ENCODE data around the gene NEB. TPM values are rescaled to one million over a fixed set of nuclear protein-coding genes. Genes with fewer than 3 reads are reported as not detected.

The NEB gene
- total and polyA plus RNA-seq, 2 donors from 2014 or later, result 0.88 to 1.6 TPM

DNA sequence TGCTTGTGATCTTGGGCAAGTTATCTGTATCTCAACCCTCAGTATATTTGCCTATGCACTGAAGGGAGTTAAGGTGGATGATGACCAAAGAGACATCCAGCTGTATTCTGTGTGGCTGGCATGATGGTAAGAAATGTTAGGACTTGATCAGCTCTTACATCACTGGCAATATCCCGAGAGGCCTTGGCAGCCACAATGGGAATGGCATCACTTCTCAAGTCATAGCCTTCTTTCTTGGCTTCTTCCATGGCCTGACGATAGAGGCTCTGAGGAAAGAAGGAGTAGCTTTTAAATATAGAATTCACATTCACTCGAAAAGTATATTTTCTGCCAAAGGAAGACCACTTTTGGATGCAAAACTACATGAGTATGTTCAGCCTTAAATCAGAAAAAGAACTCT is 113.5 kb downstream of the NEB start:
- Histone ChIP-seq H3K27ac (ENCODE audit: low read depth in 2 of 2, low read length in 2 of 2) (no peak overlapping the region), H3K36me3 (ENCODE audit: control insufficient read depth in 2 of 3, insufficient read depth in 3 of 3, low read length in 3 of 3) (no peaks in the 10 kb centered on the region), H3K4me3 (ENCODE audit: low read length in 3 of 3) (no peak overlapping the region), H3K9me3 (ENCODE audit: control insufficient read depth in 2 of 3, insufficient read depth in 1 of 3, low read length in 3 of 3) (no peaks in the 10 kb centered on the region), H3K9ac (ENCODE audit: low read length in 3 of 3) (no peak overlapping the region), H3K4me1 (ENCODE audit: control insufficient read depth in 2 of 3, insufficient read depth in 2 of 3, low read depth in 1 of 3, low read length in 3 of 3) (peaks cover 0 to 6% (median 3%) of the 10 kb centered on the region in 3 donors), H3K27me3 (ENCODE audit: control insufficient read depth, insufficient read depth, low read length) (no peaks in the 10 kb centered on the region)
- DNase-seq, result no peak
- TF ChIP-seq, protein P1, sequence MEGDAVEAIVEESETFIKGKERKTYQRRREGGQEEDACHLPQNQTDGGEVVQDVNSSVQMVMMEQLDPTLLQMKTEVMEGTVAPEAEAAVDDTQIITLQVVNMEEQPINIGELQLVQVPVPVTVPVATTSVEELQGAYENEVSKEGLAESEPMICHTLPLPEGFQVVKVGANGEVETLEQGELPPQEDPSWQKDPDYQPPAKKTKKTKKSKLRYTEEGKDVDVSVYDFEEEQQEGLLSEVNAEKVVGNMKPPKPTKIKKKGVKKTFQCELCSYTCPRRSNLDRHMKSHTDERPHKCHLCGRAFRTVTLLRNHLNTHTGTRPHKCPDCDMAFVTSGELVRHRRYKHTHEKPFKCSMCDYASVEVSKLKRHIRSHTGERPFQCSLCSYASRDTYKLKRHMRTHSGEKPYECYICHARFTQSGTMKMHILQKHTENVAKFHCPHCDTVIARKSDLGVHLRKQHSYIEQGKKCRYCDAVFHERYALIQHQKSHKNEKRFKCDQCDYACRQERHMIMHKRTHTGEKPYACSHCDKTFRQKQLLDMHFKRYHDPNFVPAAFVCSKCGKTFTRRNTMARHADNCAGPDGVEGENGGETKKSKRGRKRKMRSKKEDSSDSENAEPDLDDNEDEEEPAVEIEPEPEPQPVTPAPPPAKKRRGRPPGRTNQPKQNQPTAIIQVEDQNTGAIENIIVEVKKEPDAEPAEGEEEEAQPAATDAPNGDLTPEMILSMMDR (IDR thresholded peaks at IDR 0.05; ENCODE audit: borderline replicate concordance, extremely low read depth, insufficient read depth), result no peak
- FAIRE-seq, result no peak
- intact Hi-C loops (cut with DNase I), result no loop called here

DNA sequence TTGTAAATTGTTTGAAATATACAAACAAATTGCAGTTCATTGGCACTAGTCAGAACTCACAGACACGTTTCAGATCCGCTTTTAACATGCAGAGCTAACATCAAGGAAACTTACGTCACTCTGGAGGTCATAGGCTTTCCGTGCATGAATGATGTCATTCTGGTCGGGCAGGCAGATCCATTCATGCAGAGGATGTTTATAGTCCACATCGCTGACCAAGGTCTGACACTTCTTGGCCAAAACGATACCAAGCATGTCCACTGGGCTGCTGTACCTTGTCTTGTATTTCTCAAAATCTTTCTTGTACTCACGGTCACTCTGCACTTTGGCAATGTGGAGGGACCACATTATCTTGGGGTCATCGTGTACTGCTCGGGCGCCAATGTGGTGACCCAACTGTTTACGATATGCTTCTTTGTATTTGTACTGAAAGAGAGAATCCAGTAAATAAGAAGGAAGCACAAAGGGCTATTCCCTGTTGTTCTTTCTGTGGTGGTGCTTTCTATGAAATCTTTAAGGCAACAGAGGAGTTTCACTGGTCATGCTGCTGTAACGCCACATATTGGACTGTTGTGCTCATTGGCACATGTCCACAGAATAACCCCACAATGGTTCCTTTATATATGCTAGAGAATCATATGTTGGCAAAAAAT is 114.8 kb downstream of the NEB start:
- Histone ChIP-seq H3K27ac (ENCODE audit: low read depth in 2 of 2, low read length in 2 of 2) (no peak overlapping the region), H3K27me3 (ENCODE audit: control insufficient read depth, insufficient read depth, low read length) (no peaks in the 10 kb centered on the region), H3K36me3 (ENCODE audit: control insufficient read depth in 2 of 3, insufficient read depth in 3 of 3, low read length in 3 of 3) (no peaks in the 10 kb centered on the region), H3K9ac (ENCODE audit: low read length in 3 of 3) (no peak overlapping the region), H3K4me1 (ENCODE audit: control insufficient read depth in 2 of 3, insufficient read depth in 2 of 3, low read depth in 1 of 3, low read length in 3 of 3) (peaks cover 0 to 6% (median 3%) of the 10 kb centered on the region in 3 donors), H3K4me3 (ENCODE audit: low read length in 3 of 3) (no peak overlapping the region), H3K9me3 (ENCODE audit: control insufficient read depth in 2 of 3, insufficient read depth in 1 of 3, low read length in 3 of 3) (no peaks in the 10 kb centered on the region)
- no peak for FAIRE-seq
- intact Hi-C loops (cut with DNase I), result no loop called here
- peak in 4 of 5 donors; percentile 60 to 83 (median 70) for DNase-seq
- TF ChIP-seq, protein P1 (IDR thresholded peaks at IDR 0.05; ENCODE audit: borderline replicate concordance, extremely low read depth, insufficient read depth), result no peak

DNA sequence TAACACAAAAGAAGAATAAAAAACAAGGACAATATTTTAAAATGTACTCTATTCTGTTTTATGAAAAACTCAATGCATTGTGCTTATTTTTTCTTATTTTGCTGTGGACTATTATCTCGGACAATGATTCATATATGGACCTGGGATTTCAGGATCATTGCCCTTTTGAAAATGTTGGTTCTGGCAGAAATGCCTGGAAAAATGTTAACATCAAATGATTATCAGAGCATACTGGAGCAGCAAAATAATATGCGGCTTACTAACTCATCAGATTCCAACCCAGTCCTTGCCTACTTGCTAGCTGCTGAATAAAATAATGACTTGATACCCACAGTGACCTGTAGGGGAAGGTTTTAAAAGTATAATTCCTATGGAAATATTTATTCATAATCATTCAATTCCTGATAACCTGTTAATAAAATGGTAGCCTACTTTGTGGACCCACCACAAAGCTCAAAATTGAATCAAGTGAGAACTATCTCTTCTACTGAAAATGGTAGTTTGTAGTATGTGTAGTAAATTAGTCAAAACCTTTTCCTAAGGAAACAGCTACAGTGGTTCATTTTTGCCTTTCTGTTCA is 117.4 kb downstream of the NEB start:
- H3K27ac ChIP-seq (ENCODE audit: low read depth in 2 of 2, low read length in 2 of 2), result no peak overlapping the region
- DNase-seq (no peak), FAIRE-seq (no peak)
- intact Hi-C loops (cut with DNase I), result no loop called here
- H3K9me3 ChIP-seq (ENCODE audit: control insufficient read depth in 2 of 3, insufficient read depth in 1 of 3, low read length in 3 of 3), result no peaks in the 10 kb centered on the region
- no peak overlapping the region for H3K4me3 ChIP-seq (ENCODE audit: low read length in 3 of 3)
- H3K4me1 ChIP-seq (ENCODE audit: control insufficient read depth in 2 of 3, insufficient read depth in 2 of 3, low read depth in 1 of 3, low read length in 3 of 3), result peaks cover 0 to 6% (median 3%) of the 10 kb centered on the region in 3 donors
- no peaks in the 10 kb centered on the region for H3K27me3 ChIP-seq (ENCODE audit: control insufficient read depth, insufficient read depth, low read length)
- H3K36me3 ChIP-seq (ENCODE audit: control insufficient read depth in 2 of 3, insufficient read depth in 3 of 3, low read length in 3 of 3), result no peaks in the 10 kb centered on the region
- TF ChIP-seq, protein P1 (IDR thresholded peaks at IDR 0.05; ENCODE audit: borderline replicate concordance, extremely low read depth, insufficient read depth), result no peak
- H3K9ac ChIP-seq (ENCODE audit: low read length in 3 of 3), result no peak overlapping the region

All from kidney (tissue), 14 donors.